Measurements from ENCODE around the gene GLP1R. TPM values are rescaled to one million over a fixed set of nuclear protein-coding genes. Genes with fewer than 3 reads are reported as not detected.
A peak's percentile ranks its signal among the peaks of the same experiment; 100 is the strongest.

Gene GLP1R
- total RNA-seq, 1 experiment from 2014 or later = 0.85 TPM

GRCh38 chr6:39029156-39030011, 19.2 kb upstream of the GLP1R start:
- H4K20me1 ChIP-seq (ENCODE audit: control insufficient read depth, insufficient read depth, insufficient read length) = no peaks in the 10 kb centered on the region
- peak; percentile 92 for TF ChIP-seq CTCF (conservative IDR thresholded peaks at IDR 0.05)
- H3K27me3 ChIP-seq (ENCODE audit: insufficient read depth, low read length) = no peaks in the 10 kb centered on the region
- H3K27ac ChIP-seq (ENCODE audit: insufficient read length, low read depth, low read length) = no peak overlapping the region
- Mint-ChIP-seq H3K9me3 (no peaks in the 10 kb centered on the region), H3K4me1 (peaks cover 6 to 13% of the 10 kb centered on the region in 2 experiments), H3K36me3 (ENCODE audit: insufficient read depth in 1 of 3, low read depth in 3 of 3) (no peaks in the 10 kb centered on the region), H3K27ac (no peak overlapping the region), H3K4me3 (no peak overlapping the region), H3K27me3 (ENCODE audit: low read depth) (peaks cover 28% of the 10 kb centered on the region)
- H3K79me1 ChIP-seq (ENCODE audit: insufficient read depth, low read depth, low read length, poor library complexity, severe bottlenecking) = no peaks in the 10 kb centered on the region
- no peak overlapping the region for H3K23ac ChIP-seq (ENCODE audit: insufficient read length, low read depth, low read length)
- no peak overlapping the region for H3K9ac ChIP-seq (ENCODE audit: extremely low read depth, insufficient read length, low read length)
- H2BK12ac ChIP-seq (ENCODE audit: insufficient read length, low read depth, low read length) = no peak overlapping the region
- H4K5ac ChIP-seq (ENCODE audit: insufficient read length, low read depth, low read length) = no peak overlapping the region
- no peak overlapping the region for H3K56ac ChIP-seq (ENCODE audit: insufficient read length, low read depth, low read length)
- H3K23me2 ChIP-seq (ENCODE audit: insufficient read length, low read depth, low read length, poor library complexity, severe bottlenecking) = no peaks in the 10 kb centered on the region
- no peak overlapping the region for H3T11ph ChIP-seq (ENCODE audit: low read length)
- peak; percentile 77 for DNase-seq
- H2BK15ac ChIP-seq (ENCODE audit: low read depth, low read length) = no peak overlapping the region
- no peak overlapping the region for H3K4me2 ChIP-seq (ENCODE audit: insufficient read depth, insufficient read length, low read length)
- H4K8ac ChIP-seq (replicated peaks; ENCODE audit: insufficient read length, low read depth, low read length) = no peak overlapping the region
- no peaks in the 10 kb centered on the region for H3K9me3 ChIP-seq (ENCODE audit: control insufficient read depth, low read depth, low read length)
- no peaks in the 10 kb centered on the region for H3K4me1 ChIP-seq (ENCODE audit: insufficient read depth, low read length)
- H2BK20ac ChIP-seq (ENCODE audit: low read depth, low read length, poor library complexity, severe bottlenecking) = no peak overlapping the region
- no peak overlapping the region for H3K4ac ChIP-seq (ENCODE audit: low read depth, low read length)
- H3K79me2 ChIP-seq (ENCODE audit: insufficient read depth, low read length) = no peaks in the 10 kb centered on the region
- no peak overlapping the region for H3K14ac ChIP-seq (ENCODE audit: insufficient read depth, low read length)
- H2BK120ac ChIP-seq (ENCODE audit: low read depth, low read length, poor library complexity, severe bottlenecking) = no peak overlapping the region
- no peak overlapping the region for H3K18ac ChIP-seq (ENCODE audit: insufficient read length, low read depth, low read length)
- H4K91ac ChIP-seq (ENCODE audit: insufficient read length, low read depth, low read length) = no peak overlapping the region
- no peak overlapping the region for H2AFZ ChIP-seq (ENCODE audit: low read length)
- no peak overlapping the region for H2AK5ac ChIP-seq (ENCODE audit: insufficient read length, low read length)
- no peak overlapping the region for H2BK5ac ChIP-seq (ENCODE audit: insufficient read length, low read length)
- no CpG with 5 or more reads among the region's 13 CpGs for WGBS (ENCODE audit: extremely low coverage, insufficient read length, low lambda C conversion rate)
